NB4 (cell line): ENCODE results near the gene ARHGEF16.

ENCODE experiments used
- MAX ChIP-seq: IDR thresholded peaks from 2 replicates; pipeline ENCODE4 v1.6.1; 2011; ENCODE audit warnings: low read depth, low read length
- MYC ChIP-seq: IDR thresholded peaks from 2 replicates; pipeline ENCODE4 v1.6.1; 2011; ENCODE audit warnings: low read depth, low read length
- POLR2A ChIP-seq: IDR thresholded peaks from 2 replicates; pipeline ENCODE4 v1.6.1; 2011; ENCODE audit warnings: mild to moderate bottlenecking; ENCODE audit not compliant: insufficient read length; ENCODE audit errors: extremely low read depth
- TF ChIP-seq, protein P1 (sequence below): IDR thresholded peaks from one replicate; pipeline ENCODE4 v1.5.1; 2012; ENCODE audit warnings: low read depth, low read length

DNA sequence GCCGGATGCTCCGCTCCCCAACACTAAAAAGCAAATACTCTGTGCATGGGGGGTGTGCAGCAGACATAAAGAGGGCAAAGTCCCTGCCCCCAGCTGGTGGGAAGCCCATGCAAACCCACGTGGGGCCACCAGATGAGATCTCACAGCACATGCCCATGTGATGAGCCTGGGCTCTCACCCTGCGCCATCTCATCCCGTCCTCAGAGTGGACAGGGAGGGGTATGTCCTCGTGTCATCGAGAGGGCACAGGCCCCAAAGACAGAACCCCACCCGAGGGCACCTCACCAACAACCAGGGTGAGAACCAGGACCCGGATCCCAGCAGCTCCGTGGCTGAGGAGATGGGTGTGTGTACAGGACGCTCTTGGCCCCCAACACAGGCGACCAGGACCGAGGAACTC lies 25.1 kb upstream of the ARHGEF16 start:
- TF ChIP-seq POLR2A (no peak), MYC (no peak), MAX (no peak)
- TF ChIP-seq, protein P1, sequence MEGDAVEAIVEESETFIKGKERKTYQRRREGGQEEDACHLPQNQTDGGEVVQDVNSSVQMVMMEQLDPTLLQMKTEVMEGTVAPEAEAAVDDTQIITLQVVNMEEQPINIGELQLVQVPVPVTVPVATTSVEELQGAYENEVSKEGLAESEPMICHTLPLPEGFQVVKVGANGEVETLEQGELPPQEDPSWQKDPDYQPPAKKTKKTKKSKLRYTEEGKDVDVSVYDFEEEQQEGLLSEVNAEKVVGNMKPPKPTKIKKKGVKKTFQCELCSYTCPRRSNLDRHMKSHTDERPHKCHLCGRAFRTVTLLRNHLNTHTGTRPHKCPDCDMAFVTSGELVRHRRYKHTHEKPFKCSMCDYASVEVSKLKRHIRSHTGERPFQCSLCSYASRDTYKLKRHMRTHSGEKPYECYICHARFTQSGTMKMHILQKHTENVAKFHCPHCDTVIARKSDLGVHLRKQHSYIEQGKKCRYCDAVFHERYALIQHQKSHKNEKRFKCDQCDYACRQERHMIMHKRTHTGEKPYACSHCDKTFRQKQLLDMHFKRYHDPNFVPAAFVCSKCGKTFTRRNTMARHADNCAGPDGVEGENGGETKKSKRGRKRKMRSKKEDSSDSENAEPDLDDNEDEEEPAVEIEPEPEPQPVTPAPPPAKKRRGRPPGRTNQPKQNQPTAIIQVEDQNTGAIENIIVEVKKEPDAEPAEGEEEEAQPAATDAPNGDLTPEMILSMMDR = no peak
